GM10847 (cell line): Measurements from ENCODE around the gene LSR.

ENCODE experiments used
- POLR2A ChIP-seq: IDR thresholded peaks from 2 replicates; pipeline ENCODE4 v1.6.1; 2011; ENCODE audit not compliant: insufficient read length; ENCODE audit errors: extremely low read depth

Gene LSR

DNA sequence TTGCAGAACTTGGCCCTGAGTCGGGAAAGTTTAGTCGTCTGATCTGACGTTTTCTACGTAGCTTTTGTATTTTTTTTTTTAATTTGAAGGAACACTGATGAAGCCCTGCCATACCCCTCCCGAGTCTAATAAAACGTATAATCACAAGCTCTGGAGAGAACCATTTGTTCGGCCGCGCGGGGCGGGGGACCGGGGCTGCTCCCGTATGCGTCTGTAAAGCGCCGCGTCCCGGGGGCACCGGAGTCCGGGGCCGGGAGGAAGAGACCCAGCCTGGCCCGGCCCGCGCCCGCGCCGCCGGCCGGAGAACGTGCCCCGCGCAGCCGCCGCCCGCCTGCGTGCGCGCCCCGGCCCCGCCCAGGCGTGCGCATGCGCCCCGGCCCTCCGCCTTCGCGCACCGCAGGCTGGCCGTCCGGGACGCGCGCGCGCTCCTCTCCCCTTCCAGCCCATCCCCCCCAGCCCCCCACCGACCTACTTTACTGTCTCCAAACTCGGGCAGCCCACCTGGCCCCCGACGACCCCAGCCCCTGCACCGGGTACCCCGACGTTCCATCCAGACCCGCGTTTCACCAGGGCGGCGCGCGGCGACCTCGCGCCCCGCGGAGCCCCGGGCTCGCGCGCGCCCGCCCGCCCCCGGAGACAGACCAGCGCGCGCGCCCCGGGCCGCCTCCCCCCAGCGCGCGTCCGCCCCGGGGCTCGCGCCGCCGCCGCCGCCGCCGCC lies 19.2 kb downstream of the LSR start:
- TF ChIP-seq POLR2A, result peak; percentile 62

DNA sequence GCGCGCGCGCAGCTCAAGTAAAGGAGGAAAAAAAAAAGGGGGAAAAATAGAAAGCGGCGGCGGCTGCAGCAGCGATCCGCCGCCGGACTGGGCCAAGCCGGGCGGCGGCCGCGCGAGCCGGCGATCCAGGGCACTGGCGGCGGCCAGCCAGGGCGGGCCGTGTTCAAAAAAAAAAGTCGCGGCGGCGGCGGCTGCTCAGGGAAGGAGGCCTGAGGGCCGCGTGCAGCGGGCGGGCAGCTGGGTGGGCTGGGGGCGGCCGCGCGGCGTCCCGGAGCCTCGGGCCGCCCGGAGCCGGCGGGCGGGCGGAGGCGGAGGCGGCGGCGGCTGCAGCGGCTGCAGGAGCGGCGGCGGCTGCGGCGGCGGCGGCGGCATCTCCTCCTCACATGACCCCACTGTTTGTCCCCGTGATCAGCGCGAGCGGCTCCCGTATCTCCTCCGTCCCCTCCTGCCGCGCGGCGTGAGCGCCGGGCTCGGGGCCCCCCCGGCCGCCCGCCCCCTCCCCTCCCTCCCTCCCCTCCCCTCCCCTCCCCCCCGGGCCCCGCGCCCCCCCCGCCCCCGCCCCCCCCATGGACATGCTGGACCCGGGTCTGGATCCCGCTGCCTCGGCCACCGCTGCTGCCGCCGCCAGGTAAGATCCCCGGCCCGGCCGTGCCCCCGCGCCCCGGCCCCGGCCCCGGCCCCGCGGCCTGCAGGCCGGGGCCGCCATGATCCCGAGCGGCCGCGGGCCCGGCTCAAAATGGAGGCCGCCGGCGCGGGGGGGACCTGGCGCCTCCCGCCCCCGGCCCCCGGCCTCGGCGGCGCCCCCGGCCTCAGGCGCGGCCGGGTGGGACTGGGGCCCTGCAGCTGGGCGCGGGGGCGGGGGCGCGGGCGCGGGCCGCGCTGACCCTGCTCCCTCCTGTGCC lies 20.0 kb downstream of the LSR start, which contains the start of gene USF2:
TSS of gene USF2 (plus strand) at position 427 of the 902 bp plus-strand sequence. CDS start at position 567, 140 bp downstream.
- no peak for TF ChIP-seq POLR2A

DNA sequence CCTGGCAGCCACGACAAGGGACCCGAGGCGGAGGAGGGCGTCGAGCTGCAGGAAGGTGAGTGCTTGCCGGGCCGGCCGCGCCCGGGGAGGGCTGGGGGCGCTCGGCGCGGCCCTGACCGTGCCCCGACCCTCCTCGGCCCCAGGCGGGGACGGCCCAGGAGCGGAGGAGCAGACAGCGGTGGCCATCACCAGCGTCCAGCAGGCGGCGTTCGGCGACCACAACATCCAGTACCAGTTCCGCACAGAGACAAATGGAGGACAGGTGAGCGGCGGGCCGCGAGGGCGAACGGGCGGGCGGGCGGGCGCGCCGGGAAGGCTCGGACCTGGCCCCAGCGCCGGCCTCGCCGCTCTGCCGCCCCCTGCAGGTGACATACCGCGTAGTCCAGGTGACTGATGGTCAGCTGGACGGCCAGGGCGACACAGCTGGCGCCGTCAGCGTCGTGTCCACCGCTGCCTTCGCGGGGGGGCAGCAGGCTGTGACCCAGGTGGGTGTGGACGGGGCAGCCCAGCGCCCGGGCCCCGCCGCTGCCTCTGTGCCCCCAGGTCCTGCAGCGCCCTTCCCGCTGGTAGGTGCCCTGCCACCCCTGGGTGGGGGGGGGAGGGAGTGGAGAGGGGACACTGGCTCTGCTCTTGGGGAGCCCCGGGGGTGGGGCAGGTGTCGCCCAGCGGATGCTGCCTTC lies 20.8 kb downstream of the LSR start:
- peak; percentile 17 for TF ChIP-seq POLR2A

DNA sequence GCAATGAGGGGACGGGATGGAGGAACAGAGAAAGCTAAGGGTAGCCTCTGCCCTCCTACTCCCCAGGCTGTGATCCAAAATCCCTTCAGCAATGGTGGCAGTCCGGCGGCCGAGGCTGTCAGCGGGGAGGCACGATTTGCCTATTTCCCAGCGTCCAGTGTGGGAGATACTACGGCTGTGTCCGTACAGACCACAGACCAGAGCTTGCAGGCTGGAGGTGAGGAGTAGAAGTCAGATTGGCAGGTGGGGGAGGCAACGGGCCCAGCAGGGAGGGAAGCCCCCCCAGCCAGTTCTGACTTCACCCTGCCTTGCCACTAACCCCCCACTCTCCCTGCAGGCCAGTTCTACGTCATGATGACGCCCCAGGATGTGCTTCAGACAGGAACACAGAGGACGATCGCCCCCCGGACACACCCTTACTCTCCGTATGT lies 21.6 kb downstream of the LSR start:
- TF ChIP-seq POLR2A, result no peak

DNA sequence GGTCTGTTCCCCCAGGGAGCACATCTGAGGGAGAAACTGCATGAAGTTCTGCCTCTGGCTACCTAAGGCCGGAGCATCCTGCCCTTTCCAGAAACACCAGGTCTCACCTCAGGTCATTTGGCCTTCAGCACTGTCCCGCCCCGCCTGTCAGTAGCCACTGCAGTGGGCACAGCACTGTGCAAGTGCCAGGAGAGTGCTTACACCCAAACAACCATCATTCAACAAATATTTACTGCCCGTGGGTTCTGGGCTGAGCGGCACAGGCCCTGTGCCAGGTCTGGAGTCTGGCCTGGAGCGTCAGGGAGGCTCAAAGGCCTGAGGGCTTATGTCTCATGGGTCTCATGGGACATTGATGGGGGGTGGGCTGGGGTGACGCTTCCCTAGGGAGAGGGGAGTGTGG lies 22.7 kb downstream of the LSR start:
- TF ChIP-seq POLR2A, result no peak

DNA sequence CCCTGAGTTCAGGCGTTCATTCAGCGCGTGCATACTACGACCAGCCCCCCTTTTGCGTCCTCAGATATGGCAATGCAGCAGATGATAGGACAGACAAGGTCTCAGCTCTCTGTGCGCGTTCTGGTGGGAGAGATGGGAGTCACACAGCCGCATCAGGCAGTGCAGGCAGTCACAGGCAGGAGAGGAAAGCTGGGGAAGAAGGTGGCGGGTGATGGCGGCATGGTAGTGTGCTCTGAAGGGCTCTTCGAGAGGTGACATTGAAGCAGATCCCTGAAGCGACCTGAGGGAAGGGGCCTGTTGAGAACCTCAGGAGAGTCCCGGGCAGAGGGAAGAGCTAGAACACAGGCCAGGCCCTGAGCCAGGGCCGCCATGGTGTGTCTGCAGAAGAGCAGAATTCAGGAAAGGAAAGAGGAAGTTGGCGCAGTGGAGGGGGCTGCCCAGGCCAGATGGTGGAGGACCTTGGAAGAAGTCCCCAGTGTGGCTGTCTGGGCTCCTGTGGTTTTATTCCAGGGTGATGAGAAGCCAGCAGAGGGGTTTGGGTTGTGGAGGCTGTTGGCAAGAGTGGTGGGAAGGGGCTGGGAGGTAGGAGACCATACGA lies 23.4 kb downstream of the LSR start:
- TF ChIP-seq POLR2A, result no peak

DNA sequence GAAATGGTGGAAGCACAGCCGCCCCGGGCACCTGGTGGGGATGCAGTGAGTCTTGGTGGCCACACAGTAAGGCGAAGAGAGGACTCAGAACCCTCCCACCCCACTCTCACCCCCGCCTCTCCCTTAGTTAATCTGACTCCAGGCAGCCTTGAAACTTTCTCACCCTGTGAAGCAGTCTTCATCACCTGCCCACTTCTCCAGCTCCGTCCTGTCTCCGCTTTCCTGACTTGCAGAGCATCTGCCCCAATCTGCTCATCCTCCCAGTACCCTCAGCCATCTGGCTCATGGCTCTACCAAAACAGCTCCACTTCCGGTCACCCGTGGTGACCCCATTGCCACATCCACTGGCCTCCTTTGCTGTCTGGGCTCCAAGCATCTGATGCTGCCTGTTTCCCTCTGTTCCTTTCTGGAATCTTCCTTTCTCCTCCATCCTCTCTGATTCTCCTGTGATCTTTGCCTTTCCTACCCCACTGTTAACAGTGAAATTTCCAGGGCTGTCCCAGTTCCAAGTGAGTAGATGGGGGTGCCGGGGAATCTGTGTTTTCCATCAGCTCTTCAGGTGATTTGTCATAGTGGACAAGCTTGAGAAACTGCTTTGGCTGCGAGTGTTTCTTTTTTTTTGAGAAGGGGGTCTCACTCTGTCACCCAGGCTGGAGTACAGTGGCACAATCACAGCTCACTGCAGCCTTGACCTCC lies 24.3 kb downstream of the LSR start:
- no peak for TF ChIP-seq POLR2A

DNA sequence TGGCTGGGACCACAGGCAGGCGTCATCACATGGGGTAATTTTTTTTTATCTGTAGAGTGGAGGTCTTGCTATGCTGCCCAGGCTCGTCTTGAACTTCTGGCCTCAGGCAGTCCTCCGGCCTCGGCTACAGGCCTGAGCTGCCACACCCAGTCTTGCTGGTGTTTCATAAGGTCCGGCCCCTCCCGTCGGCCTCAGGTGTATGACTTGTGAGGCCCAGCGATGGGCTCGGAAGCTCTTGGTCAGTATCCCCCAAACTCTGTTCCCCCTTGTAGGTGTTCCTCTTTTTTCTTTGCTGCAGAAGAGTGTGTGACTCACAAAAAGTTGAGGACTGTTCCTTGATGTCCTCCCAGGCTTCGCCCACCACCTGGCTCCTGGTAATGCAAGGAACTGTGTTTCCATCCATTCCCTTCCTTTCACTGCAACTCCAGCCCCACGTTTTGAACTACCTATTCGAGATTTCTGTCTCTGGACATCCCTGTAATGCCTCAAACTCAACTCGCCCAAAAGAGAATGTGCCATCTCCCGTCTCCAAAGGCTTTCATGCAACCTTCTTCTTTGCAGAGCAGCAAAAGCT lies 25.0 kb downstream of the LSR start:
- no peak for TF ChIP-seq POLR2A

DNA sequence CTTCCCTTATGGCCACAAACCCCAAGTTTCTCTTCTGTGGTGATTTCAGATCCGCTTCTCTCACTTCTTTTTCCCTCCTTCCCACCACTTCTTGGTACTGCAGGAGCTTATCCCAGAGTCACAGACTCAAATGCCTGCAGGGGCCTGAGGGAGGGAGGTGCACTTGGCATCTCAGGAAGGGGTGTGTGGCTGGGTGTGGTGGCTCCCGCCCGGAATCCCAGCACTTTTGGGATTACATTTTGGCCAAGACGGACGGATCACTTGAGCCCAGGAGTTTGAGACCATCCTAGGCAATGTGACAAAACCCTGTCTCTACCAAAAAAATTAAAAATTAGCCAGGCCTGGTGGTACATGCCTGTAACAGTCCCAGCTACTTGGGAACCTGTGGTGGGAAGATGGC lies 25.5 kb downstream of the LSR start:
- TF ChIP-seq POLR2A, result no peak

DNA sequence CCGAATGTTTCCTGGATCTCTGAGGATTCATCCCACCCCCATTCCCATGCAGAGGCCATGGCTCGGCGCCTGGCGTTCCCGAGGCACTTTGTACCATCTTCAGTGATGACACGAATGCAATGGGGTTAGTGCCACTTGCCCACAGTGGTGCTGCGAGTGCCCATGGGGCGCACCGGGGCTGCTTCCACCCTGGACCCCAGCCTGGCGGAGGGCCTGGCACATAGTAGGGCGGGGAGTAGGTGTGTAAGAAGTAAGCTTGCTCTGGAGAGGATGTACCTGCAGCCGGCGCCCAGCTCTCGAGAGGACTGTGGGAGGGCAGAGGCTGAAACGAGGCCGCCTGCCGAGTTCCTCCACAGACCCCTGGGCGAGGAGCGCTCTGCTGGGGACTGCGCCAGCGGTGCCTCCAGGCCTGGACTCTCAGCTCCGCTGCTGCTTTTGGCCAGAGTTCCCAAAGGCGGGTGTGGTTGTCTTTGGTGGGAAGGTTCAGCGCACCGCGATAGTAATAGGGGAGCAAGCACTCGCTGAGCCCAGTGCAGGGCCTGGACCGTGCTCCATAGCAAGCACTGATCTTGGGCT lies 28.0 kb downstream of the LSR start:
- no peak for TF ChIP-seq POLR2A

DNA sequence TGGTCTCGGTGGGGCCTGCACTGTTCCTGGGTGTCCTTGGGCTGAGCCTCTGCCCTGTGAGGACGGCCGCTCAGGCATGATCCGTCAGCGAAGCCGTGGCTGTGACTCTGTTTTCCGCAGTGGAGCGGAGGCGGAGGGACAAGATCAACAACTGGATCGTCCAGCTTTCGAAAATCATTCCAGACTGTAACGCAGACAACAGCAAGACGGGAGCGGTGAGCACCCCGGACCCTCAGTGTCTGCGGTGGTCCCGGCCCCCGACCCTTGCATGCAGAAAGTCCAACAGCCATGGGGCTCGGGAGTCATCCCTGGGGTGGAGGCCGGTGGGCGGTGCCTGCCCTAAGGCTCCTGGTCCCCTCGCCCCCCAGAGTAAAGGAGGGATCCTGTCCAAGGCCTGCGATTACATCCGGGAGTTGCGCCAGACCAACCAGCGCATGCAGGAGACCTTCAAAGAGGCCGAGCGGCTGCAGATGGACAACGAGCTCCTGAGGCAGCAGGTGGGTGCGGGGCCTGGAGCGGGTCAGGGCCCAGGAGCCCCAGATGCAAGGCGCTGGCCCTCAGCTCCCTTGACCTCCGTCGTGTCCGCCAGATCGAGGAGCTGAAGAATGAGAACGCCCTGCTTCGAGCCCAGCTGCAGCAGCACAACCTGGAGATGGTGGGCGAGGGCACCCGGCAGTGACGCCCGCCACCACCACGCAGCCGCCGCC lies 29.9 kb downstream of the LSR start:
- no peak for TF ChIP-seq POLR2A

DNA sequence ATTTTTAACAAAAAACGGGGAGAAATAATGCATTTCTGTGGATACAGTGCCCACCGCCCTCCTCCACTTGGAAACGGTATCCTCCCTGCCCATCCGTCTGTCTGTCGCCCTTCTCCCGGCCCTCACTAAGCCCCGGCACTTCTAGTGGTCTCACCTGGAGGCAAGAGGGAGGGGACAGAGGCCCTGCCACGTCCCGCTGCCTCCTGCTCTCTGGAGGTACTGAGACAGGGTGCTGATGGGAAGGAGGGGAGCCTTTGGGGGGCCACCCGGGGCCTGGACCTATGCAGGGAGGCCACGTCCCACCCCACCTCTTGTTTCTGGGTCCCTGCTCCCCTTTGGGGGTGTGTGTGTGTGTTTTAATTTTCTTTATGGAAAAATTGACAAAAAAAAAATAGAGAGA lies 30.6 kb downstream of the LSR start:
- TF ChIP-seq POLR2A, result no peak
